Measurements from ENCODE around the gene MAVS.

GRCh38 chr20:3890398-3890751 lies 43.7 kb downstream of the MAVS start:
- TF ChIP-seq CTCF (IDR thresholded peaks at IDR 0.05), result no peak
- no peak for TF ChIP-seq ATF1 (CRISPR knock-in tag; IDR thresholded peaks at IDR 0.05)
- no peak for TF ChIP-seq ZNF121 (CRISPR knock-in tag; IDR thresholded peaks at IDR 0.05)
- TF ChIP-seq JUN (CRISPR knock-in tag; IDR thresholded peaks at IDR 0.05), result no peak
- no peak for TF ChIP-seq STAT6 (CRISPR knock-in tag; conservative IDR thresholded peaks at IDR 0.05; ENCODE audit: low read depth)
- no peak for TF ChIP-seq ELF4 (CRISPR knock-in tag; IDR thresholded peaks at IDR 0.05; ENCODE audit: low read depth)
- TF ChIP-seq ZNF281 (CRISPR knock-in tag; IDR thresholded peaks at IDR 0.05), result no peak
